K562 (cell line): ENCODE data around the gene ZNF774. TPM values are rescaled to one million over a fixed set of nuclear protein-coding genes. Genes with fewer than 3 reads are reported as not detected.

Experiments used
- ATAC-seq: fragments of 200-7000 bp; cut with Tn5 transposase; 3 replicates; pipeline ENCODE4 v1.9.1; 2020; ENCODE audit warnings: moderate library complexity
- BruUV-seq: library from RNA; stranded (reverse); fragments of 400-500 nt; replicated peaks from 2 replicates; lab custom pipeline; 2021; lab: Mats Ljungman, UMichigan
- CTCF ChIA-PET: fragments of 300-600 bp; formaldehyde crosslinking; extraction: SDS; loops from one replicate; lab custom pipeline; 2021; ENCODE audit warnings: low intra/inter-chr PET ratio; lab: Yijun Ruan, JAX
- POLR2A ChIA-PET: fragments of 300-600, 350-650 bp; sonication (Branson Sonifier 250); formaldehyde crosslinking; extraction: SDS; loops from one replicate; lab custom pipeline; 2021; ENCODE audit warnings: antibody characterized with exemption, inconsistent platforms; lab: Yijun Ruan, JAX
- DNase-seq, 4 experiments: peaks; one replicate each; pipeline versions ENCODE4 v3.0.0 to v3.0.0-alpha.2; 2011 to 2018; ENCODE audit warnings: low spot score in 3 of 4, mixed read lengths in 3 of 4; ENCODE audit errors: extremely low read depth in 1 of 4
- FAIRE-seq: peaks from 2 replicates; lab custom pipeline; 2011; peaks lifted over from hg19 to GRCh38; lab: Jason Lieb, UNC
- H2AFZ ChIP-seq: 2 replicates; pipeline ENCODE4 v1.6.0; 2011; ENCODE audit warnings: low read depth, low read length, control low read depth, inconsistent platforms
- H3K27ac ChIP-seq: fragments of 200-600 bp; 3 replicates; pipeline ENCODE4 v1.8.0; 2011; ENCODE audit warnings: low read depth, mild to moderate bottlenecking, control low read depth, inconsistent platforms, low read length, moderate library complexity, mixed read lengths; ENCODE audit errors: extremely low read depth
- H3K27me3 ChIP-seq, 2 experiments: fragments of 300-600 bp in 1 of 2; 2 replicates in 1 of 2; 3 replicates in 1 of 2; pipeline versions ENCODE4 v1.6.0 to v1.8.0; 2011; ENCODE audit warnings: inconsistent platforms in 2 of 2, low read length in 2 of 2, mild to moderate bottlenecking in 1 of 2, mixed read lengths in 1 of 2, moderate library complexity in 1 of 2; ENCODE audit not compliant: control insufficient read depth in 2 of 2, insufficient read depth in 2 of 2
- H3K36me3 ChIP-seq: fragments of 300-600 bp; 3 replicates; pipeline ENCODE4 v1.8.0; 2011; ENCODE audit warnings: mild to moderate bottlenecking, low read length, inconsistent platforms; ENCODE audit not compliant: control insufficient read depth, insufficient read depth
- H3K4me1 ChIP-seq, 2 experiments: fragments of 200-600 bp in 1 of 2; replicated peaks in 1 of 2; 2 replicates in 1 of 2; 3 replicates in 1 of 2; pipeline versions ENCODE4 v1.5.1 to v1.8.0; 2011; ENCODE audit warnings: inconsistent platforms in 2 of 2, low read length in 2 of 2, mild to moderate bottlenecking in 1 of 2, mixed read lengths in 1 of 2, moderate library complexity in 1 of 2; ENCODE audit not compliant: control insufficient read depth in 2 of 2, insufficient read depth in 2 of 2
- H3K4me2 ChIP-seq: 2 replicates; pipeline ENCODE4 v1.6.1; 2011; ENCODE audit warnings: low read length, control low read depth, inconsistent platforms, mixed read lengths; ENCODE audit not compliant: insufficient read depth
- H3K4me3 ChIP-seq: fragments of 200-600 bp; sonication (generic), shearing (Covaris generic); 2 replicates; pipeline ENCODE4 v1.5.1; 2016; ENCODE audit warnings: control low read depth, inconsistent platforms
- H3K79me2 ChIP-seq: fragments of 200-600 bp; 3 replicates; pipeline ENCODE4 v1.8.0; 2011; ENCODE audit warnings: low read length, inconsistent platforms; ENCODE audit not compliant: control insufficient read depth, insufficient read depth
- H3K9ac ChIP-seq, 2 experiments: 2 replicates each; pipeline versions ENCODE4 v1.6.0 to v1.6.1; 2011; ENCODE audit warnings: low read depth in 2 of 2, low read length in 2 of 2, control low read depth in 1 of 2, inconsistent platforms in 1 of 2, mild to moderate bottlenecking in 1 of 2, mixed read lengths in 1 of 2; ENCODE audit not compliant: insufficient read depth in 1 of 2
- H3K9me1 ChIP-seq: one replicate; pipeline ENCODE4 v1.6.0; 2011; ENCODE audit warnings: inconsistent platforms, mild to moderate bottlenecking, low read length, moderate library complexity; ENCODE audit not compliant: control insufficient read depth, insufficient read depth
- H3K9me3 ChIP-seq: replicated peaks from 2 replicates; pipeline ENCODE4 v1.5.1; 2011; ENCODE audit warnings: low read depth, low read length, inconsistent platforms; ENCODE audit not compliant: control insufficient read depth, insufficient read depth
- H4K20me1 ChIP-seq: replicated peaks from 2 replicates; pipeline ENCODE4 v1.6.1; 2011; ENCODE audit warnings: low read length, inconsistent platforms, mixed read lengths; ENCODE audit not compliant: control insufficient read depth, insufficient read depth
- ASH1L ChIP-seq: fragments of 450-650 bp; IDR thresholded peaks from 2 replicates; pipeline ENCODE4 v1.6.1; 2018; ENCODE audit warnings: borderline replicate concordance, mild to moderate bottlenecking, low read depth; ENCODE audit not compliant: partially characterized antibody
- CBX5 ChIP-seq: IDR thresholded peaks from 2 replicates; pipeline ENCODE4 v1.6.1; 2014; ENCODE audit warnings: low read depth, borderline replicate concordance
- RBFOX2 ChIP-seq: fragments of 200-400 bp; formaldehyde crosslinking; IDR thresholded peaks from 2 replicates; pipeline ENCODE4 v1.6.1; 2017; ENCODE audit warnings: low read depth, mild to moderate bottlenecking, low read length, moderate library complexity
- SIRT6 ChIP-seq: IDR thresholded peaks from one replicate; pipeline ENCODE4 v1.6.1; 2012; ENCODE audit warnings: low read depth, mild to moderate bottlenecking, control low read depth, inconsistent platforms, low read length, moderate library complexity
- SP1 ChIP-seq: sonication (generic); formaldehyde crosslinking; IDR thresholded peaks from 2 replicates; pipeline ENCODE4 v1.8.1; 2022; ENCODE audit warnings: mild to moderate bottlenecking, missing genetic modification reagents
- ZKSCAN3 ChIP-seq: fragments of 250-450 bp; sonication (Bioruptor Pico); IDR thresholded peaks from 2 replicates; pipeline ENCODE4 v1.4.0; 2020
- ZNF384 ChIP-seq: IDR thresholded peaks from 2 replicates; pipeline ENCODE4 v1.6.1; 2012; ENCODE audit warnings: low read depth, low read length, improper control_type of control experiment
- WGBS: fragments of 100-300 bp; shearing (Covaris generic); methylation state at CpG from one replicate; pipeline ENCODE4 v1.1.6; 2016; ENCODE audit warnings: low coverage, mixed read lengths; ENCODE audit not compliant: insufficient coverage; ENCODE audit errors: missing lambda C conversion rate; 5-methylcytosine and 5-hydroxymethylcytosine counted together
- in situ Hi-C: fragments of 300-500 bp; cut with MboI; formaldehyde crosslinking; loops from 4 replicates; pipeline ENCODE4 v1.15.0; 2018; ENCODE audit warnings: inconsistent platforms, mixed read lengths
- intact Hi-C: fragments of 100-400 bp; cut with micrococcal nuclease; formaldehyde crosslinking; loops from 2 replicates; pipeline ENCODE4 v1.14.2; 2022
- polyA plus RNA-seq, 8 experiments: library from polyadenylated mRNA; depleted of rRNA in 4 of 8; stranded (reverse) in 5 of 8; unstranded in 3 of 8; fragments of >200 nt; fragmentation: Nextera tagmentation in 2 of 8; fragmentation: Illumina TruSeq in 1 of 8; extraction: Ambion mirVana in 2 of 8; extraction: Trizol in 1 of 8; gene quantifications; 2 replicates each; pipeline versions ENCODE4 v1.2.1 to v1.2.3, GENCODE V29; 2011 to 2014; ENCODE audit warnings: inconsistent platforms in 1 of 8, missing spikeins in 1 of 8
- total RNA-seq, 7 experiments: library from RNA; depleted of rRNA in 6 of 7; stranded (reverse); fragments of >200 nt in 6 of 7; fragmentation: Illumina TruSeq in 2 of 7; extraction: Trizol in 2 of 7; gene quantifications; 2 replicates each; pipeline versions ENCODE4 v1.2.1 to v1.2.3, GENCODE V29; 2011 to 2021; ENCODE audit warnings: low replicate concordance in 1 of 7
- TF ChIP-seq, protein P1 (sequence below): sonication (generic); formaldehyde crosslinking; IDR thresholded peaks from 2 replicates; pipeline ENCODE4 v1.8.0; 2022; ENCODE audit warnings: mild to moderate bottlenecking, missing genetic modification reagents
- TF ChIP-seq, protein P2 (sequence below): fragments of 250-450 bp; sonication (Bioruptor Pico); IDR thresholded peaks from 2 replicates; pipeline ENCODE4 v1.4.0; 2020; ENCODE audit warnings: mild to moderate bottlenecking, moderate library complexity

Gene ZNF774
- total and polyA plus RNA-seq, 9 of the 15 experiments (the other 6 are each of a cell fraction or from before 2014, with no cell fraction given): 0.32 to 2.0 (median 1.2) TPM

DNA sequence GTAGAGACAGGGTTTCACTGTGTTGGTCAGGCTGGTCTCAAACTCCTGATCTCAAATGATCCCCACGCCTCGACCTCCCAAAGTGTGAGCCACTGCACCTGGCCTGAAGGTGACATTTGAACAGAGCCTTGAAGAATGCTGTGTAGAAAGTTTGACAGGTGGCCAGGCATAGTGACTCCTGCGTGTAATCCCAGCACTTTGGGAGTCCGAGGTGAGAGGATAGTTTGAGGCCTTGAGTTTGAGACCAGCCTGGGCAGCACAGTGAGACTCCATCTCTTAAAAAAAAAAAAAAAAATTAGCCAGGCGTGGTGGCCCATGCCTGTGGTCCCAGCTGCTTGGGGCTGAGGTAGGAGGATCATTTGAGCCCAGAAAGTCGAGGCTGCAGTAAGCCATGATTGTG is 37.4 kb downstream of the ZNF774 start:
- 58% methylated on average over 5 of the region's 6 CpGs for WGBS
- H3K4me3 ChIP-seq: peak overlapping the region; percentile 90; the same call in 1 of the 2 replicates
- H3K27ac ChIP-seq: no peak overlapping the region
- CTCF ChIA-PET: no interaction called here
- DNase-seq: no peak
- H3K36me3 ChIP-seq: peaks cover 20% of the 10 kb centered on the region; the same call in 1 of the 3 replicates
- FAIRE-seq: peak; percentile 44
- H3K9me3 ChIP-seq: no peaks in the 10 kb centered on the region
- H3K4me1 ChIP-seq: peaks cover 5 to 17% of the 10 kb centered on the region in 2 experiments; a peak in 3 of 5 replicates
- no peaks in the 10 kb centered on the region for H3K9me1 ChIP-seq
- H3K4me2 ChIP-seq: peak overlapping the region; percentile 90; the same call in 1 of the 2 replicates
- H2AFZ ChIP-seq: no peak overlapping the region
- POLR2A ChIA-PET: interaction anchor here (1.0 to 1.8 kb wide), 3 partner anchors 9 to 12 kb away, joined by 3 to 7 read pairs (median 5); no protein-coding TSS in a partner anchor
- intact Hi-C loops: no loop called here
- peaks cover 45% of the 10 kb centered on the region for H3K79me2 ChIP-seq
- no peak for ATAC-seq
- peak overlapping the region in 1 of 2 experiments; percentile 23; a peak in 2 of 4 replicates for H3K9ac ChIP-seq
- H4K20me1 ChIP-seq: no peaks in the 10 kb centered on the region
- H3K27me3 ChIP-seq: no peaks in the 10 kb centered on the region
- no TSS peak for BruUV-seq
- TF ChIP-seq ZNF384: 0 out of 2 replicates have a peak, but pooled peaks have one; percentile 9
- no peak; the same call in 1 of the 2 replicates for TF ChIP-seq SP1 (CRISPR knock-in tag)
- 0 out of 2 replicates have a peak, but pooled peaks have one; percentile 28 for TF ChIP-seq RBFOX2
- in situ Hi-C loops: no loop called here

DNA sequence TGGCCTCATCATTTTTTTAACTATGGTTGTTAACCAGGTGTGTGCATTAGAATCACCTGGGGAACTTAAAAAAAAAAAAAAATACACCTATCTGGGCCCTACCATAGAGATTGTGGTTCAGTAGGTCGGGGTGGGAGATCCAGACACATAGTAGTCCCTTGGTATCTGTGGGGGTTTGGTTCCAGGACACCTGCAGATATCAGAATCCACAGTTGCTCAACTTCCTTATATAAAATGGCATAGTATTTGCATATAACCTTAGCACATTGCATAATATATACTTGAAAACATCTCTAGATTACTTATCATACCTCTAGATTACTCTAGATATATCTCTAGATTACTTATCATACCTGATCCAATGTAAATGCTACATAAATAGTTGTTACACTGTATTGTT is 41.0 kb downstream of the ZNF774 start:
- Histone ChIP-seq H4K20me1 (no peaks in the 10 kb centered on the region), H3K79me2 (peaks cover 59% of the 10 kb centered on the region), H3K9me1 (no peaks in the 10 kb centered on the region), H3K4me1 (peaks cover 2 to 10% of the 10 kb centered on the region in 2 experiments; a peak in 3 of 5 replicates), H3K9ac (no peak overlapping the region), H3K4me2 (no peak overlapping the region), H3K36me3 (peaks cover 20% of the 10 kb centered on the region; the same call in 1 of the 3 replicates), H3K27ac (no peak overlapping the region), H2AFZ (no peak overlapping the region), H3K4me3 (no peak overlapping the region), H3K27me3 (no peaks in the 10 kb centered on the region), H3K9me3 (no peaks in the 10 kb centered on the region)
- in situ Hi-C loops: no loop called here
- no TSS peak for BruUV-seq
- no peak for FAIRE-seq
- intact Hi-C loops: no loop called here
- POLR2A ChIA-PET: interaction anchor here (2.3 kb wide), 1 partner anchor 21 kb away, joined by 5 read pairs; no protein-coding TSS in a partner anchor
- ATAC-seq: no peak
- CTCF ChIA-PET: no interaction called here
- no peak for DNase-seq
- 77% methylated on average over 1 of the region's 1 CpG for WGBS
- TF ChIP-seq, protein P1, sequence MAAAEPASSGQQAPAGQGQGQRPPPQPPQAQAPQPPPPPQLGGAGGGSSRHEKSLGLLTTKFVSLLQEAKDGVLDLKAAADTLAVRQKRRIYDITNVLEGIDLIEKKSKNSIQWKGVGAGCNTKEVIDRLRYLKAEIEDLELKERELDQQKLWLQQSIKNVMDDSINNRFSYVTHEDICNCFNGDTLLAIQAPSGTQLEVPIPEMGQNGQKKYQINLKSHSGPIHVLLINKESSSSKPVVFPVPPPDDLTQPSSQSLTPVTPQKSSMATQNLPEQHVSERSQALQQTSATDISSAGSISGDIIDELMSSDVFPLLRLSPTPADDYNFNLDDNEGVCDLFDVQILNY (CRISPR knock-in tag): no peak
- TF ChIP-seq CBX5 (no peak), ASH1L (no peak), SIRT6 (no peak), ZKSCAN3 (CRISPR knock-in tag) (no peak)
- TF ChIP-seq, protein P2, sequence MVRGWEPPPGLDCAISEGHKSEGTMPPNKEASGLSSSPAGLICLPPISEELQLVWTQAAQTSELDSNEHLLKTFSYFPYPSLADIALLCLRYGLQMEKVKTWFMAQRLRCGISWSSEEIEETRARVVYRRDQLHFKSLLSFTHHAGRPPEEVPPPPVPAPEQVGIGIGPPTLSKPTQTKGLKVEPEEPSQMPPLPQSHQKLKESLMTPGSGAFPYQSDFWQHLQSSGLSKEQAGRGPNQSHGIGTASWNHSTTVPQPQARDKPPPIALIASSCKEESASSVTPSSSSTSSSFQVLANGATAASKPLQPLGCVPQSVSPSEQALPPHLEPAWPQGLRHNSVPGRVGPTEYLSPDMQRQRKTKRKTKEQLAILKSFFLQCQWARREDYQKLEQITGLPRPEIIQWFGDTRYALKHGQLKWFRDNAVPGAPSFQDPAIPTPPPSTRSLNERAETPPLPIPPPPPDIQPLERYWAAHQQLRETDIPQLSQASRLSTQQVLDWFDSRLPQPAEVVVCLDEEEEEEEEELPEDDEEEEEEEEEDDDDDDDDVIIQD: no peak
